GM18520 (cell line): Measurements from ENCODE around the gene CDC34.

Experiments
- ATAC-seq: cut with Tn5 transposase; IDR thresholded peaks from one replicate; pipeline ENCODE4 v1.9.1; 2021; ENCODE audit not compliant: unreplicated experiment

CDC34 gene

GRCh38 chr19:496986-497385 is 34.6 kb upstream of the CDC34 start:
- no peak for ATAC-seq

DNA sequence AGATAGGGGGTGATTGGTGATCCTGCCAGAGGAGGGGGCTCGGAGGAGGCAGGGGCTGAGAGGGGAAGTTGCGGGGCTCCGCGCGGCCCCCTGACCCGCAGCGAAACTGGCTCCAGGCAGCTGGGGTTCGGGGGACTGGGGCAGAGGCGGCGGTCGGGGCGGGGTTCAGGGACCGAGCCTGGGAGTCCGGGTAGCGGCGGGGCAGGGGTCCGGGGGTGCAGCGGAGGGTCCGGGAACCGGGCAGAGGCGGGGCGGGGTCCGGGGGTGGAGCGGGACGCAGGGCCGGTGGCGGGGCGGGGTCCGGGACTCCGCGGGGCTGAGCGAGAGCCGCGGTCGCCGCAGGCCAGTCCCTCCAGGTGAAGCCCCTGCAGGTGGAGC is 34.1 kb upstream of the CDC34 start:
- ATAC-seq: no peak

GRCh38 chr19:497869-498510 is 33.6 kb upstream of the CDC34 start:
- no peak for ATAC-seq

- no peak for ATAC-seq
Observed at GRCh38 chr19:498511-498891, 33.1 kb upstream of the CDC34 start.

DNA sequence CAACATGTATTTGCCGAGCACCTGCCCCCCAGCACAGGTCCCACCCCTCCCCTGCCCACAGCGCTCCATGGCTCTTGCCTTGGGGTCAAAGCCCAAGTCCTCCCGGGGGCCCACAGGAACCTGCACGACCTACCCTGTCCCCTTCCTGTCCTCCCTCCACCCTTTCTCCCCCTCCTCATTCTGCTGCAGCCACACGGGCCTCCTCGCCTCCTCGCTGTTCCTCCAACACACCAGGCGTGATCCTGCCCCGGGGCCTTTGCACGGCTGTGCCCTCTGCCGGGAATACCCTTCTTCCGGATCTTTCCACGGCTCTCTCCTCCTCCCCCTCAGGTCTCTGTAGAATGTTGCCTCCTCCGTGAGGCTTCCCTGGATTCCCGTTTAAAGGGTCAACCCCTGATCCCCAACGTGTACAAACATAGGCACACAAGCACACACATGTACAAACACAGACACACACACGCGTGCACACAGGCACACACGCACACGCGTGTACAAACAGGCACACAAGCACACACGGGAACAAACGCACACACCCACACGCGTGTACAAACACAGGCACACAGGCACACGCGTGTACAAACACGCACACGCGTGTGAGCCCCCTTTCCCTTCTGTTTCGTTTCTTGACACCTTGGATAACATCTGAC is 32.5 kb upstream of the CDC34 start:
- ATAC-seq: no peak

GRCh38 chr19:501646-502045 is 29.9 kb upstream of the CDC34 start:
- no peak for ATAC-seq

- ATAC-seq: no peak
Observed at GRCh38 chr19:504616-505015, 26.9 kb upstream of the CDC34 start.

GRCh38 chr19:506404-507285 is 24.9 kb upstream of the CDC34 start:
- peak; percentile 61 for ATAC-seq

DNA sequence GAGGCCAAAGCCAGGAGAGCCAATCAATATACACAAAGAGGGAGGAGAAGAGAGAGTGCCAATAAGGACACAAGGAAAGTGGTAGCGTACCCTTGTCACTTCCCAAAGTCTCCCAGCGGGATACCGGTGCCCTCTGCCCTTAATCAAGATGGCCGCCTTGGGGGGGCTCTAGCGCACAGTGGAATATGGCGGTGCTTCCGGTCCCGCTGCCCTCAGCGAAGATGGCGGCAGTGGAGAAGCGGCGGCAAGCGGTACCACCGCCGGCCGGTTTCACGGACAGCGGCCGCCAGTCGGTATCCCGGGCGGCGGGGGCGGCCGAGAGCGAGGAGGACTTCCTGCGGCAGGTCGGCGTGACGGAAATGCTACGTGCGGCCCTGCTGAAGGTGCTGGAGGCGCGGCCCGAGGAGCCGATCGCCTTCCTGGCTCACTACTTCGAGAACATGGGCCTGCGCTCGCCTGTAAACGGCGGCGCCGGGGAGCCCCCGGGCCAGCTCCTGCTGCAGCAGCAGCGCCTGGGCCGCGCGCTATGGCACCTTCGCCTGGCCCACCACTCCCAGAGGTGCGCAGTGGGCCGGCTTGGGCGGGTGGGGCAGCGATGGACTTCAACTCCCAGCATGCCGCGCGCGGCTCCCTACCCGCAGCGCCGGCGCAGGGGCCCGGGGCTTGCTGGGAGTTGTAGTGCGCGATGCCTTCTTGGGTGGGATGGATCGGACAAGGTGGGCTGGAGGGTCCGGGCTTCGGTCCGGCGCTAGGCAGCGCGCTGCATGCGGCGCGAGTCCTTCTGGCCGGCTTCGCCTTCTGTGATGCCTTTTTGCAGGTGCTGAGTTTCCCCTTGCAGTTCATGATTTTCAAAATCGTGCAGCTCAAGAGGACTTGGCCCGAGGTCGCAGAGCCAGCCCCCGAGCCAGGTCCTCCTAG is 24.0 kb upstream of the CDC34 start, which contains the start of gene TPGS1:
Gene TPGS1, plus strand, starts transcription at position 212 of the 918 bp plus-strand sequence. Its CDS starts 10 bp downstream, at position 222.
- ATAC-seq: peak; percentile 33

DNA sequence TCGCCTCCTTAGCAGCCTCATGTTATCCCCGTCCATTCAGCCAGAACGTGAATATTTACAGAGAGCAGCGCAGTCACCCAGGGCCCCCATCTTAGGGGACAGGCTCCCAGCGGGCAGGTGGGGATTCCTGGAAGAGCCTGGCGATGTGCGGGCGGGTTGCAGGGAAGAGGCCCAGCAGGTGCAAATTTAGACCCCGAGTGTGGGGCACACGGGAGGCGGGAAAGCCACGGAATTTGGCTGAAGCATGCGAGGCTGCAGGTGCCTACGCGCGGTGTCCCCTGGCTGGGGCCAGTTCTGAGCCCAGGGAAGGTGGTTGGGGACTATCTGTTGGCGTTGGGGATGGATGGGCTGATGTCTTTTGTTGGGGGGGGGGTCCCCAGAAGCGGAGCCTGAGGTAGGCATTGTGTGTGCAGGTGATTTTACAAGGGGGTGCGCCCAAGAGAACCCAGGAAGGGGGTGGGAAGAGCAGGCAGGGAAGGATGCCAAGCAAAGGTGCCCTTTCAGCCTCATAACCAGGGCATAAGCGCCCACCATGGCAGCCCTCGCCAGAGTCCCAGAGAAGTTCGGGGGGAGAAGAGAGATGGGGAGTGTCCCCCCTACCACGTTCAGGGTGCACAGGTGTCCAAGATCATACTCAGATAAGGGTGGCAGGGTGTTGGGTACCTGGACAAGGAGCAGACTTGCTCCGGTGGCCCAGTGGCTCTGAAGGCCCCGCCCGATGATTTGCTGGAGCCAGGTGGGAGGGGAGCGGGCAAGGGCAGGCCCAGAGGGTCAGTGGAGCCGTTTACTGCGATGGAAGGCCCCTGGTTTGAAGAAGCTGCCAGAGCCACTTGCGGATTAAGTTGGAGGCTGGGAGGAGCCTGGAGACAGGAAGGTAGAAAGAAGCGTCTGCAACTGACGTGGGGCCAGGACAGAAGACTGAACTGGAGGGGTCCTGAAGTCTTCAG is 23.1 kb upstream of the CDC34 start:
- no peak for ATAC-seq

DNA sequence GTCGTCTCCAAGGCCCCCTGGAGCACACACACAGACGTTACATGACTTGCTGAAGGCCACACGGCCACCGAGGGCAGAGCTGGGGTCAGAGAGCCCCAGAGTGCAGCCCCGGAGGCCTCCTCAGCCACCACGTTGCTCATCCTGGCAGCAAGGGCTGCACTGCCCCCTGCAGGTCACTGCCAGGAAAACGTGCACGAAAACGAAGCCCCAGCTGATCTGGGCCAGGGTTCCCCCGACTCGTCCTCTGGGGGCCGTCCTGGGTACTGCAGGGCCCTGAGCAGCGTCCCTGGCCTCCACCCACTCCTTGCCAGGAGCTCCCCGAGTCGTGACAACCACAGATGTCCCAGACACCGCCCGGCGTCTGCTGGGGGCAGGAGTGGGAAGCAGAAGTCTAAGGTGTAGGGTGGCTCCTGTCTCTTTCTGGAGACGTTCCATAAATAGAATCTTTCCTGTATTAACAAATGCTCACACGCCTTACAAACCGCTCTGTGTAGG is 20.9 kb upstream of the CDC34 start:
- no peak for ATAC-seq

- ATAC-seq: no peak
Observed at GRCh38 chr19:511101-511851, 20.3 kb upstream of the CDC34 start.

- ATAC-seq: no peak
Observed at GRCh38 chr19:512547-513365, 18.8 kb upstream of the CDC34 start.

- no peak for ATAC-seq
Observed at GRCh38 chr19:513368-514165, 18.0 kb upstream of the CDC34 start.

GRCh38 chr19:514166-514663 is 17.3 kb upstream of the CDC34 start:
- ATAC-seq: no peak

- ATAC-seq: no peak
Observed at GRCh38 chr19:517721-518597, 13.6 kb upstream of the CDC34 start.
